HG03460 (cell line): Measurements from ENCODE around the gene KCNK10.

ENCODE experiments used
- ATAC-seq: cut with Tn5 transposase; IDR thresholded peaks from one replicate; pipeline ENCODE4 v1.9.1; 2021; ENCODE audit not compliant: unreplicated experiment

The KCNK10 gene

DNA sequence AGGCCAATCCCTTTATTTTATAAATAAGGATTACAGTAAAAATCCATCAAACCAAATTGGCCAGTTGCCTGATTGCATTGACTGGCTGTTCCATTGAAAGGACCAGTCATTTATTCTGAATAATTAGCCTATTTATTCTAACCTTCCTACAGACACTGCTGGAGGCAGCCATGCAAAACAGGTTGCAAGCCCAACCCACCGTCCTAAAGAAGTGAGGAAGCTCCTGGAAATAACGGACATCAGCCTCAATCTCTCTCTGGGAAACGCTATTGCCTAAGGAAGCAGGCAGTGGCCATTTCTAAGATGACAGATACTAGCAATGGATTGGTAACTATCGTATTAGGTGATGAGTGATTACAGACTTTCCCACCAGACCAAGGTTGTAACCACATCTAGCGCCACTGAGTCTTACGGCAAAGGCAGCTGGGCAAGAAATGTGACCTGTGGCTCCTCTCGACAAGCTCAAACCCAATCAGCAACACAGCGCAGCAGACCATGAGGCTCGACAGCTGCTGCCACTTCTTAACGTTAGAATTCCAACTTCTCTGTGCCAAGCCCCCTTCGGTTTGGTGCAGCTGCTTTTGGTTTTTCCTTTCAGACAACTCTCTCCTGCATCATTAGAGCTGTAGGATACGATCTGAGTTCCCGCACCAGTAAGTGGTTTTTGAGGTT lies 134.2 kb downstream of the KCNK10 start:
- ATAC-seq = peak; percentile 38

GRCh38 chr14:88185843-88186242 lies 137.2 kb downstream of the KCNK10 start:
- ATAC-seq = no peak

DNA sequence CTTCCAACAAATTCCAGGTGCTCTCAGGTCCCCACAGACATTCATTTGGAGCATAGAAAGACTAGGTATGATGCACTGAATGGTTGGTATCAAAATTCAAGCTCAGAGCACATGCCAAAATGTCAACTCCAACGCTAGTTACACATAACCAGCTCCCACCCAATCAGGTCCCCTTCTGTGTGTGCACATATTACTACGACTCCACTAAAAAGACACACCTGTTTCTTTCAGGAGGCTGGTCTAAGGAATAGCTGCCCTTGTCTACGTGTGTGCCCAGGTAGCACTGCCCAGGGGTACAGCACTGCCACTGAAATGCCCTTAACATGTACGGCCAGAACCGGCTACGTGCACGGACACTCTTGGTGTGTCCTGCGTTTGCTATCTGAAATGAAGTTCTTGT lies 138.1 kb downstream of the KCNK10 start:
- no peak for ATAC-seq

GRCh38 chr14:88181072-88181471 lies 142.0 kb downstream of the KCNK10 start:
- ATAC-seq = peak; percentile 56

GRCh38 chr14:88179716-88180115 lies 143.4 kb downstream of the KCNK10 start:
- no peak for ATAC-seq

- no peak for ATAC-seq
These were observed 152.7 kb downstream of the KCNK10 start for GRCh38 chr14:88170333-88170732.

- ATAC-seq = peak; percentile 89
These were observed 154.4 kb downstream of the KCNK10 start for GRCh38 chr14:88168498-88169165.

DNA sequence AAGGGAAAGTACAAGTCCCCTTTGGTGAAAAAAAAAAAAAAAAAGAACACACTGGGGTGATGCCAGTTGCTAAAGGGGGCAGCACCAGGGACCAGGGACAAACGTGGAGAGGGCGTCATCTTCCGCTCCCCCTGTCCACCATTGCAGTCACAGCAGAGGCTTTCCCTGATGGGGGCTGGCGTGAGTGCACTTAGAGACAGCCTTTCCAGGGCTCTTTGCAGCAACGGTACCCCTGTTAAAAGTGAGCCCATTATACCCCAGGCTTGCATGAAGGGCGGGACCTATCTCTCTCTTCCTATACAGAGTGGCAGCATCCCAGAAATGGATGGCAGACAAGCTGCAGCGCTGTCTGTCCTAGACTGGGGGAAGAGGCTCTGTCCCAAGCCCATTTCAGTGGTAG lies 155.0 kb downstream of the KCNK10 start:
- ATAC-seq = no peak

DNA sequence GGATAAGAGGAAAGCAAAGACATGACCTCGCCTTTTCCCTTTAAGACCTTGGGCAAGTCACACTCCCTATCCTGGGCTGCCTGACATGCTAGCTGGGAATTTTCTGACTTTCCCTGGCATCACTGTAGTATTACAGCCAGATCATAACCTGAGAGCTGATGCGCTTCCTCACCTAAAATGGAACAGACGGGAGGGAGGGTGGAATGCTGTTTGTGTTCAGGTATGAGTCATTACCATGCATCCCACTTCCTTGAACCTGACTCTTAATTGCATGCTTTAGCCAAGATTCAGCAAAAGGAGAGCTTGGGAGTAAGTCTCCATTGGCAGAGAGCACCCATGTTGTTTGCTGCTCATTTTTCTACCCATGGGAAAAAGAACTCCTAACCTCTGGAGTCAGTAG lies 156.5 kb downstream of the KCNK10 start:
- no peak for ATAC-seq

- ATAC-seq = no peak
These were observed 158.0 kb downstream of the KCNK10 start for GRCh38 chr14:88164906-88165534.

DNA sequence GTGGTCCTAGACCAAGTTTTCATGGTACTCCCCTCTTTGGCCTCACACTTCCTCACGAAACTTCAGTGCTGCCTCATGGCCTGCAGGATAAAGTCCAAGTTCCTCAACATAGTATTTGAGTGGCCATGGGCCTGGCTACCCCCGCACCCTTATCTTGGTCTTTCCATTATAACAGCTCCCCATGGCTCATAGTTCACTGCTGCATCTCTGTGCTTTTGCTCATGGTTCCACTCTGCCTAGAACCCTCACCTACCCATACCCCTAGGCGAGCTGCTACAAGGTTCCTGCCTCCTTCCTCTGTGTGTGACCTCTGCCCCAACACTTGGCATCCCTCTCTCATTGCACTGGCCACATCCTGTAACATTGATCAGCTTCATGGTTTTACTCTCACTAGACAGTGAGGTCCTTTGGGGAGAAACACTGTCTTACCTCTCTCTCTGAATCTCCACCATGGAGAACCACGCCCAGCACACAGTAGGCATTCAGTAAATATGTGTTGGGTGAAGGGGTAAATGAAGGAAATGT lies 159.3 kb downstream of the KCNK10 start:
- ATAC-seq = no peak

DNA sequence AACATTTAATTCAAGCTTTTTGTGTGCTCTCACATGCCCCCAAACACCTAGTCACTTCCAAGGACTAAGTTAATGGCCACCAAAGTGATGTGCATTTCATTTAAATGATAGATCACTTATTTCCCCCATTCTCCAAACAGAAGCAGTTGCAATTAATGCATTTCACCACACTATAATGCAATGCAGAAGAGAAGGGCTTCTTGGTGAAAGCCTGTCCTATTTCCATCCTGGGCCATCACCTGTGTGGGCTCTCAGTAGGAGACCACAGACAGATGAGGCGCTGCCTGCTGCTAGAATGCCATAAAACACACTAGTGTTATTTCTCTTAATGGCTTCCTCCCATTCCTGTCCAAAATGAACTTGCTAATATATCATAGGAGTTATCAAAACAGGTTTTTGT lies 166.9 kb downstream of the KCNK10 start:
- ATAC-seq = no peak

DNA sequence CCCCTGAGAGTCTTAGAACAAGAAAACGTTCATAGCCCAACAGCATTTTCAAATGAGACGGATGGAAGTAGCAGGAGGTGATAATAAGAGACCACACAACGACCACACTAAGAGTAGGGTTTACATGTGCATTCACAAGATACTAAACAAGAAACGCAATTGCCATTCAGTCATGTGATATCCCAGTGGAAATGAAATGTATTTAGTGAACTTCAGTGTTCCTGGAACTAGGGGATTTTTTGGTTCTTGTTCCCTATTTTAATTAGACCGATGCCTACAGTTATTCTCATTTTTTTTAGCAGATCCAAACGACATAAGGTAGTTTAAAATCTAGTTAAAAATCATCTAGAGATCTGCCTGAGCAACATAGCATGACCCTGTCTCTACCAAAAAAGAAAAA lies 168.1 kb downstream of the KCNK10 start:
- no peak for ATAC-seq

DNA sequence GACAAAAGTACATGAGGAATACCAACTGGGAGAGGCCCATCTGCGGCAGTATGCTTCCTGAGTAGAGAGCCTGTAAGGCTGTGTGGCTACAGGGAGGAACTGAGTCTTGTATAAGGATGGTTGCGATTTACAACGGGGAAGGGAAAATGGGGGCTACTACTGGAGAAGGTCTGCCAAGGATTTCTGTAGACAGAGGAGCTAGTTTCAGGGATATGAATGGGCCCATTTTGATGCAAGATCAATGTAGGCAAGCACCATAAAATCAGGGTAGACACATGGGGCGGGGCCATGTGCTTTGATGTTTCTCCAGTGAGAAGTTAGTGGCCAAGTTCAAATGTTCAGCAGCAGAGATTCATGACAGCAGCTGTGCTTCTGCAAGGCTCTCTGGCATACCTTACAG lies 168.7 kb downstream of the KCNK10 start:
- no peak for ATAC-seq

DNA sequence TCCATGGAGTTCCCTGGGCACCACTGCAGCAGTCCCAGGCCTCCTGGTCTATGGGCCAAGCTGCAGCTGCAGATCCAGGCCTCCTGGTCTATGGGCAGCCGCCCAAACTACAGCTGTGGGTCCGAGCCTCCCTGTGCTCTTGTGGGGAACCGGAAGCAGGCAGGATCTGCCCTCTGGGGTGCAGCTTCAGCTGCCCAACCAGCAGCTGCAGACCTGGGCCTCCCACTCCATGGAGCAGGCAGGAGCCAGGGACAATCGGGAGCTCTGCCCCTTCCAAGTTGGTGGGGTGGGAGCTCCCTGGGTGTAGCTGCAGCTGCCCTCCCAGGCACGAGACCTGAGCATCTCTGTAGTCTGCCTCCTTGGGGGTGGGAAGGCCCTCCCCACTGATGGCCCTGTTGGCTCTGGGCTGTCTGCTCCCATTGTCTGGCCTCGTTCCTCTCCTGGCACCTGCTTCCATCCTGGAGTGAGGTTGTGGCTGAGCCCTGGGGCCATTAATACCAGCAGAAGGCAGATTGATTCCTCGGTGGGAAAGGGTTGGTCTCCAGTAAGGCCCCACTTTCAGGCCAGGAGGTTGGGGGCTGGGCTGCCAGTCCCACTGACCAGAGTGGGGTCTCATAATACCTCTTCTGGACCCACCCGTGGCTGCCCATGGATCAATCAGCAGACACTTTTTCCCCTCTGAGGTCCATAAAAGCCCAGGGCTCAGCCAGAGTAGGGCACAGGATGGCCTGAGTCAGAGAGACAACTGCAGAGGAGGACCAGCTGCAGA lies 176.0 kb downstream of the KCNK10 start:
- ATAC-seq = no peak

GRCh38 chr14:88143810-88144209 lies 179.3 kb downstream of the KCNK10 start:
- ATAC-seq = no peak

DNA sequence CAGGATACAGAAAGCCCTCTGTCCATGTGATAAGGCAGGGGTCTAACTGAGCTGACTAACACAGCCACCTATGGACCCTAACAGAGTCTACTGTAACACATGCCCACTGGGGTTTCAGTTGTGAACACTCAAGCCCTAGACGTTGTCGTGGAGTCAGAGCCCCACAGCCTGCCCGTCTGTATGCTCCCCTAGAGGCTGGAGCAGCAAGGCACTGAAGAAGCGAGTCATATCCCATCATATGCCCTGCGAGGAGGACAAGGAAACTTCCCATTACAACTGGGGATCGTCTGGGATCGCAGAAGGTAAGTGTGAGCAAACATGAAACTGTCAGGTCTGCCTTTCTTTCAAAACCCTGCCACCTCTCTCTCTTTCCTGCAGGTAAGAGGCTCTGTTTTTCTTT lies 180.1 kb downstream of the KCNK10 start:
- ATAC-seq = no peak

GRCh38 chr14:88140874-88141273 lies 182.2 kb downstream of the KCNK10 start:
- ATAC-seq = no peak

GRCh38 chr14:88137327-88137726 lies 185.7 kb downstream of the KCNK10 start:
- no peak for ATAC-seq
